Astrocyte (in vitro differentiated cells and primary cell): ENCODE measurements around the gene MFGE8. TPM values are rescaled to one million over a fixed set of nuclear protein-coding genes. Genes with fewer than 3 reads are reported as not detected.

ENCODE experiments used
- DNase-seq: peaks from one replicate; pipeline ENCODE4 v3.0.0-alpha.2; 2010; ENCODE audit warnings: low read depth
- FAIRE-seq: peaks from 2 replicates; lab custom pipeline; 2011; peaks lifted over from hg19 to GRCh38; lab: Jason Lieb, UNC
- H2AFZ ChIP-seq: 2 replicates; pipeline ENCODE4 v1.6.0; 2012; ENCODE audit warnings: low read depth, low read length, inconsistent platforms
- H3K27ac ChIP-seq: 2 replicates; pipeline ENCODE4 v1.5.1; 2011; ENCODE audit warnings: low read depth, low read length, inconsistent platforms
- H3K27me3 ChIP-seq: 2 replicates; pipeline ENCODE4 v1.6.0; 2011; ENCODE audit warnings: low read length, inconsistent platforms; ENCODE audit not compliant: insufficient read depth
- H3K36me3 ChIP-seq: 2 replicates; pipeline ENCODE4 v1.5.1; 2011; ENCODE audit warnings: low read length, inconsistent platforms; ENCODE audit not compliant: insufficient read depth
- H3K4me1 ChIP-seq: 2 replicates; pipeline ENCODE4 v1.5.1; 2011; ENCODE audit warnings: low read length, inconsistent platforms; ENCODE audit not compliant: insufficient read depth
- H3K4me2 ChIP-seq: 2 replicates; pipeline ENCODE4 v1.6.0; 2012; ENCODE audit warnings: low read length, inconsistent platforms
- H3K4me3 ChIP-seq: 2 replicates; pipeline ENCODE4 v1.5.1; 2011; ENCODE audit warnings: low read depth, mild to moderate bottlenecking, low read length, inconsistent platforms; ENCODE audit not compliant: insufficient read depth
- H3K79me2 ChIP-seq: 2 replicates; pipeline ENCODE4 v1.6.0; 2012; ENCODE audit warnings: mild to moderate bottlenecking, low read length, inconsistent platforms; ENCODE audit not compliant: insufficient read depth
- H3K9ac ChIP-seq: 2 replicates; pipeline ENCODE4 v1.6.0; 2012; ENCODE audit warnings: mild to moderate bottlenecking, low read length, inconsistent platforms
- H3K9me3 ChIP-seq: 2 replicates; pipeline ENCODE4 v1.5.1; 2012; ENCODE audit warnings: low read depth, mild to moderate bottlenecking, low read length, inconsistent platforms; ENCODE audit not compliant: insufficient read depth
- H4K20me1 ChIP-seq: 2 replicates; pipeline ENCODE4 v1.6.0; 2012; ENCODE audit warnings: low read length, inconsistent platforms; ENCODE audit not compliant: insufficient read depth
- H3K27ac Mint-ChIP-seq: one replicate; pipeline ENCODE4 v1.8.0; 2021; ENCODE audit warnings: mild to moderate bottlenecking, mixed read lengths; ENCODE audit not compliant: unreplicated experiment
- H3K27me3 Mint-ChIP-seq: one replicate; pipeline ENCODE4 v1.8.0; 2021; ENCODE audit warnings: low read depth, mixed read lengths; ENCODE audit not compliant: unreplicated experiment
- H3K36me3 Mint-ChIP-seq: one replicate; pipeline ENCODE4 v1.8.0; 2021; ENCODE audit warnings: low read depth, mixed read lengths; ENCODE audit not compliant: unreplicated experiment
- H3K4me1 Mint-ChIP-seq: one replicate; pipeline ENCODE4 v1.8.0; 2021; ENCODE audit warnings: low read depth, mixed read lengths; ENCODE audit not compliant: unreplicated experiment
- H3K4me3 Mint-ChIP-seq: one replicate; pipeline ENCODE4 v1.8.0; 2021; ENCODE audit warnings: mild to moderate bottlenecking, moderate library complexity, mixed read lengths; ENCODE audit not compliant: unreplicated experiment
- H3K9me3 Mint-ChIP-seq: one replicate; pipeline ENCODE4 v1.8.0; 2021; ENCODE audit warnings: mild to moderate bottlenecking, mixed read lengths; ENCODE audit not compliant: unreplicated experiment
- CTCF ChIP-seq: IDR thresholded peaks from 2 replicates; pipeline ENCODE4 v1.5.1; 2011; ENCODE audit warnings: low read depth, mild to moderate bottlenecking, inconsistent platforms, low read length, moderate library complexity; ENCODE audit not compliant: insufficient read depth
- EZH2 ChIP-seq: IDR thresholded peaks from 2 replicates; pipeline ENCODE4 v1.6.1; 2012; ENCODE audit warnings: mild to moderate bottlenecking, low read length, inconsistent platforms; ENCODE audit not compliant: insufficient read depth
- total RNA-seq: library from RNA; stranded (reverse); gene quantifications from 2 replicates; pipeline ENCODE4 v1.2.1, GENCODE V29; 2021

Gene MFGE8
- total RNA-seq, 1 donor from 2014 or later: 276 TPM

- peaks cover 19% of the 10 kb centered on the region for H3K27me3 Mint-ChIP-seq
- DNase-seq: no peak
These were observed 46.8 kb downstream of the MFGE8 start for GRCh38 chr15:88866295-88866881.

GRCh38 chr15:88865498-88866099, 47.6 kb downstream of the MFGE8 start:
- Histone ChIP-seq H2AFZ (no peak overlapping the region), H3K36me3 (no peaks in the 10 kb centered on the region), H3K79me2 (no peaks in the 10 kb centered on the region), H3K9me3 (no peaks in the 10 kb centered on the region), H4K20me1 (no peaks in the 10 kb centered on the region), H3K4me1 (no peaks in the 10 kb centered on the region), H3K27ac (no peak overlapping the region), H3K9ac (no peak overlapping the region), H3K4me3 (no peak overlapping the region), H3K4me2 (no peak overlapping the region), H3K27me3 (peaks cover 7% of the 10 kb centered on the region)
- H3K4me3 Mint-ChIP-seq: no peak overlapping the region
- FAIRE-seq (no peak), DNase-seq (no peak)
- no peaks in the 10 kb centered on the region for H3K9me3 Mint-ChIP-seq
- no peaks in the 10 kb centered on the region for H3K4me1 Mint-ChIP-seq
- no peak for TF ChIP-seq CTCF
- no peak for TF ChIP-seq EZH2
- peaks cover 17% of the 10 kb centered on the region for H3K27me3 Mint-ChIP-seq
- peaks cover 3% of the 10 kb centered on the region for H3K36me3 Mint-ChIP-seq
- no peak overlapping the region for H3K27ac Mint-ChIP-seq

More at GRCh38 chr15:88866295-88866881, 46.8 kb downstream of the MFGE8 start:
- Histone ChIP-seq H3K4me1 (no peaks in the 10 kb centered on the region), H2AFZ (no peak overlapping the region), H3K9ac (no peak overlapping the region), H3K36me3 (no peaks in the 10 kb centered on the region), H4K20me1 (no peaks in the 10 kb centered on the region), H3K27ac (no peak overlapping the region), H3K4me2 (no peak overlapping the region), H3K4me3 (no peak overlapping the region), H3K9me3 (no peaks in the 10 kb centered on the region), H3K79me2 (no peaks in the 10 kb centered on the region), H3K27me3 (peaks cover 4% of the 10 kb centered on the region)
- no peak for TF ChIP-seq CTCF
- no peak for TF ChIP-seq EZH2
- Mint-ChIP-seq H3K4me1 (no peaks in the 10 kb centered on the region), H3K36me3 (peaks cover 3% of the 10 kb centered on the region), H3K4me3 (no peak overlapping the region), H3K9me3 (peaks cover 2% of the 10 kb centered on the region), H3K27ac (no peak overlapping the region)
- no peak for FAIRE-seq

- H3K27ac ChIP-seq: no peak overlapping the region
- no peaks in the 10 kb centered on the region for H3K79me2 ChIP-seq
- H3K4me1 ChIP-seq: no peaks in the 10 kb centered on the region
- H3K27me3 ChIP-seq: peaks cover 7% of the 10 kb centered on the region
- Mint-ChIP-seq H3K9me3 (no peaks in the 10 kb centered on the region), H3K4me3 (no peak overlapping the region), H3K27me3 (peaks cover 15% of the 10 kb centered on the region), H3K36me3 (peaks cover 3% of the 10 kb centered on the region), H3K27ac (no peak overlapping the region), H3K4me1 (no peaks in the 10 kb centered on the region)
- H4K20me1 ChIP-seq: no peaks in the 10 kb centered on the region
- H3K4me3 ChIP-seq: no peak overlapping the region
- FAIRE-seq: no peak
- H3K36me3 ChIP-seq: no peaks in the 10 kb centered on the region
- no peak overlapping the region for H3K4me2 ChIP-seq
- H2AFZ ChIP-seq: no peak overlapping the region
- no peaks in the 10 kb centered on the region for H3K9me3 ChIP-seq
- no peak for DNase-seq
- TF ChIP-seq CTCF (no peak), EZH2 (no peak)
- no peak overlapping the region for H3K9ac ChIP-seq
These were observed 48.2 kb downstream of the MFGE8 start for GRCh38 chr15:88864861-88865497.
